ENCODE measurements around the gene PLD4.
"Not testable (repeated sequence)": the region's sequence is repeated elsewhere in the genome, so short reads cannot be mapped to it uniquely, and the experiment has no call there.

PLD4 gene

GRCh38 chr14:104939666-104940410 lies 15.2 kb downstream of the PLD4 start:
- no peak for DNase-seq (ENCODE audit: low read depth in 1 of 2, low spot score in 1 of 2)

- DNase-seq (ENCODE audit: low read depth in 1 of 2, low spot score in 1 of 2) = no peak
Measured at GRCh38 chr14:104940526-104941150, 16.0 kb downstream of the PLD4 start.

GRCh38 chr14:104941508-104942365 lies 17.1 kb downstream of the PLD4 start:
- no peak for DNase-seq (ENCODE audit: low read depth in 1 of 2, low spot score in 1 of 2)

- DNase-seq (ENCODE audit: low read depth in 1 of 2, low spot score in 1 of 2) = no peak
Measured at GRCh38 chr14:104942586-104942985, 17.9 kb downstream of the PLD4 start.

- DNase-seq (ENCODE audit: low read depth in 1 of 2, low spot score in 1 of 2) = not testable (repeated sequence)
Measured at GRCh38 chr14:104943216-104944015, 18.7 kb downstream of the PLD4 start.

GRCh38 chr14:104944016-104944308 lies 19.3 kb downstream of the PLD4 start:
- DNase-seq (ENCODE audit: low read depth in 1 of 2, low spot score in 1 of 2) = not testable (repeated sequence)

GRCh38 chr14:104944436-104945205 lies 19.9 kb downstream of the PLD4 start:
- DNase-seq (ENCODE audit: low read depth in 1 of 2, low spot score in 1 of 2) = not testable (repeated sequence)

- not testable (repeated sequence) for DNase-seq (ENCODE audit: low read depth in 1 of 2, low spot score in 1 of 2)
Measured at GRCh38 chr14:104945266-104945665, 20.6 kb downstream of the PLD4 start.

- DNase-seq (ENCODE audit: low read depth in 1 of 2, low spot score in 1 of 2) = not testable (repeated sequence)
Measured at GRCh38 chr14:104945986-104946965, 21.6 kb downstream of the PLD4 start.

- not testable (repeated sequence) for DNase-seq (ENCODE audit: low read depth in 1 of 2, low spot score in 1 of 2)
Measured at GRCh38 chr14:104947201-104947600, 22.5 kb downstream of the PLD4 start.

- DNase-seq (ENCODE audit: low read depth in 1 of 2, low spot score in 1 of 2) = not testable (repeated sequence)
Measured at GRCh38 chr14:104947881-104948735, 23.4 kb downstream of the PLD4 start.

- DNase-seq (ENCODE audit: low read depth in 1 of 2, low spot score in 1 of 2) = no peak
Measured at GRCh38 chr14:104948736-104949031, 24.0 kb downstream of the PLD4 start.

- not testable (repeated sequence) for DNase-seq (ENCODE audit: low read depth in 1 of 2, low spot score in 1 of 2)
Measured at GRCh38 chr14:104949406-104949955, 24.8 kb downstream of the PLD4 start.

- DNase-seq (ENCODE audit: low read depth in 1 of 2, low spot score in 1 of 2) = no peak
Measured at GRCh38 chr14:104950021-104950420, 25.3 kb downstream of the PLD4 start.

GRCh38 chr14:104950701-104951100 lies 26.0 kb downstream of the PLD4 start:
- DNase-seq (ENCODE audit: low read depth in 1 of 2, low spot score in 1 of 2) = not testable (repeated sequence)

- not testable (repeated sequence) for DNase-seq (ENCODE audit: low read depth in 1 of 2, low spot score in 1 of 2)
Measured at GRCh38 chr14:104951863-104952657, 27.4 kb downstream of the PLD4 start.

GRCh38 chr14:104953097-104953496 lies 28.4 kb downstream of the PLD4 start:
- no peak for DNase-seq (ENCODE audit: low read depth in 1 of 2, low spot score in 1 of 2)
